K562 (cell line): ENCODE measurements around the gene LHPP.

Source experiments
- SRF ChIP-seq, 2 experiments: fragments of 250-450, 450-650 bp in 1 of 2; sonication (Bioruptor Pico) in 1 of 2; sonication (generic) in 1 of 2; formaldehyde crosslinking; IDR thresholded peaks; 2 replicates each; pipeline versions ENCODE4 v1.5.0 to v1.5.1; 2020 to 2022; ENCODE audit warnings: mild to moderate bottlenecking in 1 of 2, missing genetic modification reagents in 1 of 2
- ZNF445 ChIP-seq: fragments of 250-450 bp; sonication (Bioruptor Pico); IDR thresholded peaks from 2 replicates; pipeline ENCODE4 v1.4.0; 2020; ENCODE audit warnings: low read depth, mild to moderate bottlenecking, moderate library complexity
- TF ChIP-seq, protein P1 (sequence below): sonication (generic); formaldehyde crosslinking; IDR thresholded peaks from 2 replicates; pipeline ENCODE4 v1.8.0; 2022; ENCODE audit warnings: mild to moderate bottlenecking, missing genetic modification reagents

DNA sequence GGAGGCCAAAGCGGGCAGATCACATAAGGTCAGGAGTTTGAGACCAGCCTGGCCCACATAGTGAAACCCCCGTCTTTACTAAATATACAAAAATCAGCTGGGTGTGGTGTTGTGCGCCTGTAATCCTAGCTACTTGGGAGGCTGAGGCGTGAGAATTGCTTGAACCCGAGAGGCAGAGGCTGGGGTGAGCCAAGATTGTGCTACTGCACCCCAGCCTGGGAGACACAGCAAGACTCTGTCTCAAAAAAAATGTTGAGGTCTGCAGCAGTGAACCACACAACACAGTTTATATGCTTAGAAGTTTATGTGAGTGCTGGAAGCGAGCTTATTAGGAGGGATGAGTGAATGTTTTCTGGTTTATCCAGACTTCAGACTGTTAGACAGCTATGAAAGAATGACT is 10.4 kb downstream of the LHPP start:
- TF ChIP-seq, protein P1, sequence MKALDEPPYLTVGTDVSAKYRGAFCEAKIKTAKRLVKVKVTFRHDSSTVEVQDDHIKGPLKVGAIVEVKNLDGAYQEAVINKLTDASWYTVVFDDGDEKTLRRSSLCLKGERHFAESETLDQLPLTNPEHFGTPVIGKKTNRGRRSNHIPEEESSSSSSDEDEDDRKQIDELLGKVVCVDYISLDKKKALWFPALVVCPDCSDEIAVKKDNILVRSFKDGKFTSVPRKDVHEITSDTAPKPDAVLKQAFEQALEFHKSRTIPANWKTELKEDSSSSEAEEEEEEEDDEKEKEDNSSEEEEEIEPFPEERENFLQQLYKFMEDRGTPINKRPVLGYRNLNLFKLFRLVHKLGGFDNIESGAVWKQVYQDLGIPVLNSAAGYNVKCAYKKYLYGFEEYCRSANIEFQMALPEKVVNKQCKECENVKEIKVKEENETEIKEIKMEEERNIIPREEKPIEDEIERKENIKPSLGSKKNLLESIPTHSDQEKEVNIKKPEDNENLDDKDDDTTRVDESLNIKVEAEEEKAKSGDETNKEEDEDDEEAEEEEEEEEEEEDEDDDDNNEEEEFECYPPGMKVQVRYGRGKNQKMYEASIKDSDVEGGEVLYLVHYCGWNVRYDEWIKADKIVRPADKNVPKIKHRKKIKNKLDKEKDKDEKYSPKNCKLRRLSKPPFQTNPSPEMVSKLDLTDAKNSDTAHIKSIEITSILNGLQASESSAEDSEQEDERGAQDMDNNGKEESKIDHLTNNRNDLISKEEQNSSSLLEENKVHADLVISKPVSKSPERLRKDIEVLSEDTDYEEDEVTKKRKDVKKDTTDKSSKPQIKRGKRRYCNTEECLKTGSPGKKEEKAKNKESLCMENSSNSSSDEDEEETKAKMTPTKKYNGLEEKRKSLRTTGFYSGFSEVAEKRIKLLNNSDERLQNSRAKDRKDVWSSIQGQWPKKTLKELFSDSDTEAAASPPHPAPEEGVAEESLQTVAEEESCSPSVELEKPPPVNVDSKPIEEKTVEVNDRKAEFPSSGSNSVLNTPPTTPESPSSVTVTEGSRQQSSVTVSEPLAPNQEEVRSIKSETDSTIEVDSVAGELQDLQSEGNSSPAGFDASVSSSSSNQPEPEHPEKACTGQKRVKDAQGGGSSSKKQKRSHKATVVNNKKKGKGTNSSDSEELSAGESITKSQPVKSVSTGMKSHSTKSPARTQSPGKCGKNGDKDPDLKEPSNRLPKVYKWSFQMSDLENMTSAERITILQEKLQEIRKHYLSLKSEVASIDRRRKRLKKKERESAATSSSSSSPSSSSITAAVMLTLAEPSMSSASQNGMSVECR (CRISPR knock-in tag), result no peak
- TF ChIP-seq ZNF445 (no peak), SRF (CRISPR knock-in tag; IDR thresholded peaks at IDR 0.05) (no peak)
